HEK293 (cell line): ENCODE results near the gene SLC39A13.

Experiments
- FEZF1 ChIP-seq: fragments of 450-650 bp; formaldehyde crosslinking; IDR thresholded peaks from 2 replicates; pipeline ENCODE4 v1.5.1; 2016; ENCODE audit warnings: missing biosample characterization, missing genetic modification characterization
- KLF7 ChIP-seq: fragments of 450-650 bp; formaldehyde crosslinking; IDR thresholded peaks from 2 replicates; pipeline ENCODE4 v1.5.1; 2016; ENCODE audit warnings: missing biosample characterization, missing genetic modification characterization, borderline replicate concordance
- REPIN1 ChIP-seq: fragments of 450-650 bp; formaldehyde crosslinking; IDR thresholded peaks from 2 replicates; pipeline ENCODE4 v1.5.1; 2017; ENCODE audit warnings: missing biosample characterization, missing genetic modification characterization, low read depth
- YY1 ChIP-seq: fragments of 450-650 bp; formaldehyde crosslinking; IDR thresholded peaks from 2 replicates; pipeline ENCODE4 v1.5.1; 2018; ENCODE audit warnings: missing biosample characterization, missing genetic modification characterization
- ZBTB1 ChIP-seq: fragments of 450-650 bp; formaldehyde crosslinking; IDR thresholded peaks from 2 replicates; pipeline ENCODE4 v1.5.1; 2016; ENCODE audit warnings: missing biosample characterization, missing genetic modification characterization
- ZBTB6 ChIP-seq: fragments of 450-650 bp; formaldehyde crosslinking; IDR thresholded peaks from 2 replicates; pipeline ENCODE4 v1.5.1; 2017; ENCODE audit warnings: missing biosample characterization, missing genetic modification characterization
- ZFHX2 ChIP-seq: fragments of 450-650 bp; formaldehyde crosslinking; conservative IDR thresholded peaks from 2 replicates; pipeline ENCODE4 v1.5.1; 2016; ENCODE audit warnings: missing biosample characterization, missing genetic modification characterization
- ZIC2 ChIP-seq: fragments of 450-650 bp; formaldehyde crosslinking; IDR thresholded peaks from 2 replicates; pipeline ENCODE4 v1.5.1; 2016; ENCODE audit warnings: missing biosample characterization, missing genetic modification characterization
- ZNF155 ChIP-seq: fragments of 450-650 bp; formaldehyde crosslinking; IDR thresholded peaks from 2 replicates; pipeline ENCODE4 v1.5.1; 2016; ENCODE audit warnings: missing biosample characterization, missing genetic modification characterization
- ZNF174 ChIP-seq: fragments of 450-650 bp; formaldehyde crosslinking; IDR thresholded peaks from 2 replicates; pipeline ENCODE4 v1.5.0; 2017; ENCODE audit warnings: missing biosample characterization, mild to moderate bottlenecking, missing genetic modification characterization
- ZNF19 ChIP-seq: fragments of 450-650 bp; formaldehyde crosslinking; IDR thresholded peaks from 2 replicates; pipeline ENCODE4; 2016; ENCODE audit warnings: missing biosample characterization, missing genetic modification characterization, low read depth
- ZNF211 ChIP-seq: fragments of 450-650 bp; formaldehyde crosslinking; IDR thresholded peaks from 2 replicates; pipeline ENCODE4 v1.5.1; 2016; ENCODE audit warnings: low read depth, missing biosample characterization, missing genetic modification characterization
- ZNF23 ChIP-seq: fragments of 450-650 bp; formaldehyde crosslinking; IDR thresholded peaks from 2 replicates; pipeline ENCODE4 v1.5.1; 2016; ENCODE audit warnings: missing biosample characterization, missing genetic modification characterization, borderline replicate concordance
- ZNF335 ChIP-seq: fragments of 450-650 bp; formaldehyde crosslinking; conservative IDR thresholded peaks from 2 replicates; pipeline ENCODE4 v1.5.1; 2016; ENCODE audit warnings: missing biosample characterization, missing genetic modification characterization
- ZNF341 ChIP-seq: fragments of 450-650 bp; formaldehyde crosslinking; IDR thresholded peaks from 2 replicates; pipeline ENCODE4; 2016; ENCODE audit warnings: low read depth, missing biosample characterization, missing genetic modification characterization
- ZNF501 ChIP-seq: fragments of 450-650 bp; formaldehyde crosslinking; IDR thresholded peaks from 2 replicates; pipeline ENCODE4 v1.5.1; 2016; ENCODE audit warnings: missing biosample characterization, missing genetic modification characterization
- ZNF510 ChIP-seq: fragments of 450-650 bp; formaldehyde crosslinking; IDR thresholded peaks from 2 replicates; pipeline ENCODE4 v1.5.1; 2018; ENCODE audit warnings: mild to moderate bottlenecking, missing genetic modification characterization, missing biosample characterization; ENCODE audit not compliant: insufficient replicate concordance
- ZNF514 ChIP-seq: fragments of 450-650 bp; formaldehyde crosslinking; IDR thresholded peaks from 2 replicates; pipeline ENCODE4 v1.5.1; 2016; ENCODE audit warnings: missing biosample characterization, missing genetic modification characterization
- ZNF548 ChIP-seq: fragments of 450-650 bp; formaldehyde crosslinking; IDR thresholded peaks from 2 replicates; pipeline ENCODE4 v1.5.1; 2016; ENCODE audit warnings: missing biosample characterization, missing genetic modification characterization
- ZNF571 ChIP-seq: fragments of 450-650 bp; formaldehyde crosslinking; IDR thresholded peaks from 2 replicates; pipeline ENCODE4 v1.5.0; 2017; ENCODE audit warnings: missing biosample characterization, missing genetic modification characterization
- ZNF658 ChIP-seq: fragments of 450-650 bp; formaldehyde crosslinking; IDR thresholded peaks from 2 replicates; pipeline ENCODE4; 2016; ENCODE audit warnings: missing biosample characterization, missing genetic modification characterization
- ZNF837 ChIP-seq: fragments of 450-650 bp; formaldehyde crosslinking; IDR thresholded peaks from 2 replicates; pipeline ENCODE4 v1.5.1; 2016; ENCODE audit warnings: missing biosample characterization, missing genetic modification characterization
- ZNF843 ChIP-seq: fragments of 450-650 bp; formaldehyde crosslinking; IDR thresholded peaks from 2 replicates; pipeline ENCODE4 v1.5.1; 2016; ENCODE audit warnings: missing biosample characterization, missing genetic modification characterization
- ZSCAN16 ChIP-seq: fragments of 450-650 bp; formaldehyde crosslinking; IDR thresholded peaks from 2 replicates; pipeline ENCODE4 v1.5.1; 2016; ENCODE audit warnings: missing biosample characterization, missing genetic modification characterization
- ZSCAN30 ChIP-seq: fragments of 450-650 bp; IDR thresholded peaks from 2 replicates; pipeline ENCODE4 v1.5.1; 2018; ENCODE audit warnings: missing biosample characterization, mild to moderate bottlenecking, missing genetic modification characterization, moderate library complexity
- TF ChIP-seq, protein P1 (sequence below): fragments of 450-650 bp; formaldehyde crosslinking; IDR thresholded peaks from 2 replicates; pipeline ENCODE4 v1.5.1; 2017; ENCODE audit warnings: missing biosample characterization, missing genetic modification characterization
- TF ChIP-seq, protein P2 (sequence below): fragments of 450-650 bp; formaldehyde crosslinking; optimal IDR thresholded peaks from 2 replicates; pipeline ENCODE3; 2016; ENCODE audit warnings: missing biosample characterization, mild to moderate bottlenecking, missing genetic modification characterization
- TF ChIP-seq, protein P3 (sequence below): fragments of 450-650 bp; formaldehyde crosslinking; IDR thresholded peaks from 2 replicates; pipeline ENCODE4 v1.5.0; 2017; ENCODE audit warnings: missing biosample characterization, missing genetic modification characterization, borderline replicate concordance
- TF ChIP-seq, protein P4 (sequence below): fragments of 450-650 bp; formaldehyde crosslinking; IDR thresholded peaks from 2 replicates; pipeline ENCODE4 v1.5.1; 2016; ENCODE audit warnings: missing biosample characterization, missing genetic modification characterization

SLC39A13 gene

GRCh38 chr11:47400768-47401279, 7.6 kb upstream of the SLC39A13 start (continued):
- TF ChIP-seq, protein P1, sequence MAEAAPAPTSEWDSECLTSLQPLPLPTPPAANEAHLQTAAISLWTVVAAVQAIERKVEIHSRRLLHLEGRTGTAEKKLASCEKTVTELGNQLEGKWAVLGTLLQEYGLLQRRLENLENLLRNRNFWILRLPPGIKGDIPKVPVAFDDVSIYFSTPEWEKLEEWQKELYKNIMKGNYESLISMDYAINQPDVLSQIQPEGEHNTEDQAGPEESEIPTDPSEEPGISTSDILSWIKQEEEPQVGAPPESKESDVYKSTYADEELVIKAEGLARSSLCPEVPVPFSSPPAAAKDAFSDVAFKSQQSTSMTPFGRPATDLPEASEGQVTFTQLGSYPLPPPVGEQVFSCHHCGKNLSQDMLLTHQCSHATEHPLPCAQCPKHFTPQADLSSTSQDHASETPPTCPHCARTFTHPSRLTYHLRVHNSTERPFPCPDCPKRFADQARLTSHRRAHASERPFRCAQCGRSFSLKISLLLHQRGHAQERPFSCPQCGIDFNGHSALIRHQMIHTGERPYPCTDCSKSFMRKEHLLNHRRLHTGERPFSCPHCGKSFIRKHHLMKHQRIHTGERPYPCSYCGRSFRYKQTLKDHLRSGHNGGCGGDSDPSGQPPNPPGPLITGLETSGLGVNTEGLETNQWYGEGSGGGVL (tag by site-specific recombination) = no peak
- TF ChIP-seq ZNF514 (tag by site-specific recombination) = no peak
- TF ChIP-seq ZSCAN16 = no peak
- TF ChIP-seq ZBTB6 (tag by site-specific recombination) = peak; percentile 83; the same call in 1 of the 2 replicates
- TF ChIP-seq, protein P2, sequence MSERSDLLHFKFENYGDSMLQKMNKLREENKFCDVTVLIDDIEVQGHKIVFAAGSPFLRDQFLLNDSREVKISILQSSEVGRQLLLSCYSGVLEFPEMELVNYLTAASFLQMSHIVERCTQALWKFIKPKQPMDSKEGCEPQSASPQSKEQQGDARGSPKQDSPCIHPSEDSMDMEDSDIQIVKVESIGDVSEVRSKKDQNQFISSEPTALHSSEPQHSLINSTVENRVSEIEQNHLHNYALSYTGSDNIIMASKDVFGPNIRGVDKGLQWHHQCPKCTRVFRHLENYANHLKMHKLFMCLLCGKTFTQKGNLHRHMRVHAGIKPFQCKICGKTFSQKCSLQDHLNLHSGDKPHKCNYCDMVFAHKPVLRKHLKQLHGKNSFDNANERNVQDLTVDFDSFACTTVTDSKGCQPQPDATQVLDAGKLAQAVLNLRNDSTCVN = no peak
- no peak for TF ChIP-seq ZNF510 (tag by site-specific recombination)
- TF ChIP-seq ZNF658 (tag by site-specific recombination) = no peak
- TF ChIP-seq ZNF341 (tag by site-specific recombination) = no peak
- no peak for TF ChIP-seq ZNF548
- TF ChIP-seq ZNF571 (tag by site-specific recombination) = no peak
- TF ChIP-seq ZSCAN30 (tag by site-specific recombination) = no peak
- no peak for TF ChIP-seq ZNF19 (tag by site-specific recombination)
- TF ChIP-seq ZFHX2 (tag by site-specific recombination) = peak; percentile 64
- TF ChIP-seq ZIC2 (tag by site-specific recombination) = peak; percentile 38; the same call in 1 of the 2 replicates
- peak; percentile 5 for TF ChIP-seq ZNF335 (tag by site-specific recombination)
- peak; percentile 32; the same call in 1 of the 2 replicates for TF ChIP-seq FEZF1 (tag by site-specific recombination)
- TF ChIP-seq ZBTB1 = no peak
- TF ChIP-seq ZNF843 (tag by site-specific recombination) = no peak
- no peak for TF ChIP-seq ZNF211
- no peak for TF ChIP-seq KLF7
- TF ChIP-seq ZNF174 (tag by site-specific recombination) = no peak
- TF ChIP-seq REPIN1 (tag by site-specific recombination) = no peak
- TF ChIP-seq, protein P3, sequence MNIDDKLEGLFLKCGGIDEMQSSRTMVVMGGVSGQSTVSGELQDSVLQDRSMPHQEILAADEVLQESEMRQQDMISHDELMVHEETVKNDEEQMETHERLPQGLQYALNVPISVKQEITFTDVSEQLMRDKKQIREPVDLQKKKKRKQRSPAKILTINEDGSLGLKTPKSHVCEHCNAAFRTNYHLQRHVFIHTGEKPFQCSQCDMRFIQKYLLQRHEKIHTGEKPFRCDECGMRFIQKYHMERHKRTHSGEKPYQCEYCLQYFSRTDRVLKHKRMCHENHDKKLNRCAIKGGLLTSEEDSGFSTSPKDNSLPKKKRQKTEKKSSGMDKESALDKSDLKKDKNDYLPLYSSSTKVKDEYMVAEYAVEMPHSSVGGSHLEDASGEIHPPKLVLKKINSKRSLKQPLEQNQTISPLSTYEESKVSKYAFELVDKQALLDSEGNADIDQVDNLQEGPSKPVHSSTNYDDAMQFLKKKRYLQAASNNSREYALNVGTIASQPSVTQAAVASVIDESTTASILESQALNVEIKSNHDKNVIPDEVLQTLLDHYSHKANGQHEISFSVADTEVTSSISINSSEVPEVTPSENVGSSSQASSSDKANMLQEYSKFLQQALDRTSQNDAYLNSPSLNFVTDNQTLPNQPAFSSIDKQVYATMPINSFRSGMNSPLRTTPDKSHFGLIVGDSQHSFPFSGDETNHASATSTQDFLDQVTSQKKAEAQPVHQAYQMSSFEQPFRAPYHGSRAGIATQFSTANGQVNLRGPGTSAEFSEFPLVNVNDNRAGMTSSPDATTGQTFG (tag by site-specific recombination) = no peak
- TF ChIP-seq, protein P4, sequence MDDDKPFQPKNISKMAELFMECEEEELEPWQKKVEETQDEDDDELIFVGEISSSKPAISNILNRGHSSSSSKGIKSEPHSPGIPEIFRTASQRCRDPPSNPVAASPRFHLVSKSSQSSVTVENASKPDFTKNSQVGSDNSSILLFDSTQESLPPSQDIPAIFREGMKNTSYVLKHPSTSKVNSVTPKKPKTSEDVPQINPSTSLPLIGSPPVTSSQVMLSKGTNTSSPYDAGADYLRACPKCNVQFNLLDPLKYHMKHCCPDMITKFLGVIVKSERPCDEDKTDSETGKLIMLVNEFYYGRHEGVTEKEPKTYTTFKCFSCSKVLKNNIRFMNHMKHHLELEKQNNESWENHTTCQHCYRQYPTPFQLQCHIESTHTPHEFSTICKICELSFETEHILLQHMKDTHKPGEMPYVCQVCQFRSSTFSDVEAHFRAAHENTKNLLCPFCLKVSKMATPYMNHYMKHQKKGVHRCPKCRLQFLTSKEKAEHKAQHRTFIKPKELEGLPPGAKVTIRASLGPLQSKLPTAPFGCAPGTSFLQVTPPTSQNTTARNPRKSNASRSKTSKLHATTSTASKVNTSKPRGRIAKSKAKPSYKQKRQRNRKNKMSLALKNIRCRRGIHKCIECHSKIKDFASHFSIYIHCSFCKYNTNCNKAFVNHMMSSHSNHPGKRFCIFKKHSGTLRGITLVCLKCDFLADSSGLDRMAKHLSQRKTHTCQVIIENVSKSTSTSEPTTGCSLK (tag by site-specific recombination) = no peak
- no peak for TF ChIP-seq ZNF155
- no peak for TF ChIP-seq ZNF837 (tag by site-specific recombination)
- TF ChIP-seq ZNF23 (tag by site-specific recombination) = no peak
- 0 out of 2 replicates have a peak, but pooled peaks have one; percentile 4 for TF ChIP-seq ZNF501
- TF ChIP-seq YY1 (tag by site-specific recombination) = no peak
